Measurements from ENCODE around the gene PITPNM1. TPM values are rescaled to one million over a fixed set of nuclear protein-coding genes. Genes with fewer than 3 reads are reported as not detected.

The PITPNM1 gene
- total RNA-seq, 4 donors from 2014 or later: 12.4 to 25.7 (median 19.7) TPM

DNA sequence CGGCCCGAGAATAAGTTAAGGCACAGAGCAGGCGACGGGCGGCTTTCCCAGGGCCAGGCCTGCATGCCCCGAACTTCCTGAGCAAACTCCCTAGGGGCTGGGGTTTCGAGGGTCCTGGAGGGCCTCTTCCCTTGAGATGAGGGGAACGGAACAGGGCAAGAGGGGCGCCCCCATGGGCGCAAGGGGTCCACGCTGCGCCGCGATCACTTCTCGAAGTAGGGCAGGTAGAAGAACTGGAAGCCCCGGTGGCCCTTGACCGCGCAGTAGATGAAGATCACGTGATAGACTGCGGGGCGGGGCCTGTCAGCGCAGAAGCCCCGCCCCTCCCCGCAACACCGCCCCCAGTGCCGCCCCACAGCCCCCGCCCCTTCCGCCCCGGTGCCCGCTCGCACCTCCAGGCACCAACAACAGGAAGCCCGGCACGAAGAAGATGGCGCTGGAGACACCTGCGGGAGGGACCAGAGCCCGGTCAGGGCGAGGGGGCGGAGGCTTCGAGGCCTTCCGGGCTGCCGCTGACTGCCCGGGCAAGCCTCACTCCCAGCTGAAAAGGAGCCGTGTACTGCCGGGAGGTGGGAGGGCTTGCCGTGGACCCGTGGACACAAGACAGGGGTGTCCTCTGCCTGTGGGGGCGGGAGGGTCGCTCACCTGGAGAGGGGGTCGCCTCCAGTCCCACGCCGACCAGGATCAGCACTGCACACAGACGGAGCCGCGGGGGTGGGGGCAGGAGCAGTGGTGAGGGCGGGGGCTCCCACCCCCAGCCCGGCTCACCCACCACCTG, 40.6 kb downstream of the PITPNM1 start:
- H3K27me3 ChIP-seq: no peaks in the 10 kb centered on the region
- H3K27ac ChIP-seq: peak overlapping the region; percentile 86
- peak overlapping the region; percentile 46 for H3K4me3 ChIP-seq
- H3K4me1 ChIP-seq: peaks cover 57% of the 10 kb centered on the region
- H3K9me3 ChIP-seq: no peaks in the 10 kb centered on the region
- WGBS: 17% methylated on average over 13 of the region's 56 CpGs
- peak; percentile 92 to 96 for DNase-seq (ENCODE audit: low spot score in 2 of 2)
- no peaks in the 10 kb centered on the region for H3K36me3 ChIP-seq
- TF ChIP-seq CTCF (IDR thresholded peaks at IDR 0.05): no peak
- TF ChIP-seq POLR2AphosphoS5 (IDR thresholded peaks at IDR 0.05): no peak
- no peak for TF ChIP-seq EP300 (IDR thresholded peaks at IDR 0.05)
- no peak for TF ChIP-seq POLR2A (IDR thresholded peaks at IDR 0.05)

DNA sequence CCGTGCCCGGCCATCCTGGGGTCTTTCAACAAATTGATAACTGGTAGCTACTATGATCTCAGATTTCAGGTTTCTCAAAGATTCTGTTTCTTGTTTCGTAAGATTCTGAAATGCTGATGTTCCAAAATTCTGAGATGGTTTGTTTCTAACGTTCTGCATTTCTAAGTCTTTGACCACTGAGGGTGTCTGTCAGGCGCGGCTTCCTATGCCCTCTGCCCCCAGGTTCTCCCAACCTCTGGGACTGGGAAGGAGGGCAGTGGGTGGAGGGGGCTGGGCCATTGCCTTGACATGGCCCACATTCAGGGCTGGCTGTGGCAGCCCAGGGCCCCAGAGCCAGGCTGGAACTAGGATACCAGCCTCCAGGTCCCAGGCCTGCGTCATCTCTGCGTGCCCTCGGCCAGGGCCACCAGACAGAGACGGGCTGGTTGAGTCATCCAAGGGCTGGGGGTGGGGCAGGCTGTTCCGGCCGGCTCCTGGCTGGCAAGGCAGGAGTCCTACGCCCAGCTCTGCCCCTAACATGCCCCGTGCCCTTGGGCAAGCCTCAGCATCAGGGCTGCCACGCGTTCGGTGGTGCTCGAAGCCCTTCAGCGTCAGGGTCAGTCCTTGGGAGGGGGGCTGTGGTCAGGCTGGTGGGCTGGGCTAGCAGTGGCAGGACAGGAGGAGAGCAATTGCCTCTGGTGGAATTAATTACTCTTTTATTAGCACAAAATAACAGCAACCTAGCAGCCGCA, 41.3 kb downstream of the PITPNM1 start:
- Histone ChIP-seq H3K4me1 (peaks cover 54% of the 10 kb centered on the region), H3K27ac (peak overlapping the region; percentile 86), H3K4me3 (peak overlapping the region; percentile 46), H3K36me3 (no peaks in the 10 kb centered on the region), H3K9me3 (no peaks in the 10 kb centered on the region), H3K27me3 (no peaks in the 10 kb centered on the region)
- TF ChIP-seq EP300 (IDR thresholded peaks at IDR 0.05): no peak
- no peak for TF ChIP-seq POLR2A (IDR thresholded peaks at IDR 0.05)
- no peak for TF ChIP-seq CTCF (IDR thresholded peaks at IDR 0.05)
- TF ChIP-seq POLR2AphosphoS5 (IDR thresholded peaks at IDR 0.05): peak; percentile 33 to 70 (median 64)
- 47% methylated on average over 18 of the region's 20 CpGs for WGBS
- DNase-seq (ENCODE audit: low spot score in 2 of 2): peak; percentile 87 to 91

DNA sequence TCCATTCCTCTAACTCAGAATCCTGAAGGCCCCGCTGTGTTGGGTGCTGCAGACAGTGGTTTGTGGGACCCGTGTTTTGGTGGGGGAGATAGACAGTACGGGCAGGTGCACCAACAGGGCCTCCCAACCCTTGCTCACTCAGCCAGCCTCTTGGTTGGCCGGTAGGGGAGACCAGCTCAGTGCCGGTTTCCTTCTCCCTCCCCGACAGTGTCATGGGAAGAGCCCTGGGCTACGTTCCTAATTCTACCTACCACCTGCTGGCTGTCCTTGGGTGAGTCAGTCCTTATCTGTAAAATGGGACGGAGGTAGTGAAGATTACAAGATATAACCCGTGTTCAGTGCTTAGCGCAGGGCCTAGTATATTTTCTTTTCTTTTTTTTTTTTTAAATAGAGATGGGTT, 42.0 kb downstream of the PITPNM1 start:
- no peak for DNase-seq (ENCODE audit: low spot score in 2 of 2)
- 84% methylated on average over 10 of the region's 10 CpGs for WGBS
- H3K27ac ChIP-seq: no peak overlapping the region
- TF ChIP-seq POLR2AphosphoS5 (IDR thresholded peaks at IDR 0.05): no peak
- H3K4me1 ChIP-seq: peaks cover 49% of the 10 kb centered on the region
- no peaks in the 10 kb centered on the region for H3K27me3 ChIP-seq
- no peaks in the 10 kb centered on the region for H3K36me3 ChIP-seq
- no peaks in the 10 kb centered on the region for H3K9me3 ChIP-seq
- H3K4me3 ChIP-seq: no peak overlapping the region

DNA sequence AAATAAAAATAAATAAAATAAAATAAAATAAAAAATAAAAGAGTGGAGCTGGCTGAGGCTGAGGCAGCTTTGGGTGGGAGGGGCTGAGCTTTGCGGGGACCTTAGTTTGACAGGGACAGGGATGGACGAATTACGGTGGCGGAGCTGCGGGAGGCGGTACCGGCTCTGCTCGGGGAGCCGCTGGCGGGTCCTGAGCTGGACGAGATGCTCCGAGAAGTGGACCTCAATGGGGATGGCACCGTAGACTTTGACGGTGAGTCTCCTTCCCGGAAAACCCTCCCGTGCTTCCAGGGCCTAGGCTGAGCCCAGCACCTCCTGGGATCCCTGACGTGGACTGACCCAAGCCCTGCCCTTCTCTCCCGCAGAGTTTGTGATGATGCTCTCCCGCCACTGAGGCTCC, 46.9 kb downstream of the PITPNM1 start:
- no peak overlapping the region for H3K4me3 ChIP-seq
- DNase-seq (ENCODE audit: low spot score in 2 of 2): no peak
- no peaks in the 10 kb centered on the region for H3K27me3 ChIP-seq
- TF ChIP-seq CTCF (IDR thresholded peaks at IDR 0.05) (no peak), POLR2AphosphoS5 (IDR thresholded peaks at IDR 0.05) (no peak), EP300 (IDR thresholded peaks at IDR 0.05) (no peak), POLR2A (IDR thresholded peaks at IDR 0.05) (no peak)
- H3K4me1 ChIP-seq: peaks cover 5% of the 10 kb centered on the region
- no peaks in the 10 kb centered on the region for H3K9me3 ChIP-seq
- WGBS: 90% methylated on average over 13 of the region's 19 CpGs
- no peak overlapping the region for H3K27ac ChIP-seq
- H3K36me3 ChIP-seq: no peaks in the 10 kb centered on the region

- Histone ChIP-seq H3K4me3 (no peak overlapping the region), H3K9me3 (no peaks in the 10 kb centered on the region), H3K4me1 (no peaks in the 10 kb centered on the region), H3K27me3 (no peaks in the 10 kb centered on the region), H3K27ac (no peak overlapping the region), H3K36me3 (no peaks in the 10 kb centered on the region)
- no peak for TF ChIP-seq EP300 (IDR thresholded peaks at IDR 0.05)
- TF ChIP-seq POLR2AphosphoS5 (IDR thresholded peaks at IDR 0.05): no peak
- no peak for TF ChIP-seq CTCF (IDR thresholded peaks at IDR 0.05)
- TF ChIP-seq POLR2A (IDR thresholded peaks at IDR 0.05): no peak
- 97% methylated on average over 9 of the region's 12 CpGs for WGBS
- DNase-seq (ENCODE audit: low spot score in 2 of 2): no peak
These were observed 47.7 kb downstream of the PITPNM1 start for GRCh38 chr11:67457453-67457852.
